SHP77 (cell line): ENCODE data around the gene EP400.
"Not testable (repeated sequence)": the region's sequence is repeated elsewhere in the genome, so short reads cannot be mapped to it uniquely, and the experiment has no call there.

ENCODE experiments used
- DNase-seq, 2 experiments: peaks; one replicate each; lab custom pipeline; 2025; lab: John Stamatoyannopoulos, UW

Gene EP400

GRCh38 chr12:131928080-131928710 lies 21.5 kb upstream of the EP400 start:
- peak in 1 of 2 experiments; percentile 26 for DNase-seq

- DNase-seq, result peak; percentile 92 to 96
Measured at GRCh38 chr12:131928711-131929580, 20.8 kb upstream of the EP400 start, which contains the start of gene PUS1. TSS of gene PUS1 (plus strand) at chr12:131929276. CDS start at chr12:131929723, 447 bp downstream.

- DNase-seq, result peak in 1 of 2 experiments; percentile 23
Measured at GRCh38 chr12:131929581-131930456, 19.9 kb upstream of the EP400 start.

GRCh38 chr12:131930510-131930909 lies 19.2 kb upstream of the EP400 start:
- DNase-seq, result no peak

GRCh38 chr12:131933387-131933786 lies 16.4 kb upstream of the EP400 start:
- no peak for DNase-seq

- DNase-seq, result no peak
Measured at GRCh38 chr12:131934535-131934934, 15.2 kb upstream of the EP400 start.

- no peak for DNase-seq
Measured at GRCh38 chr12:131938082-131938481, 11.7 kb upstream of the EP400 start.

GRCh38 chr12:131939007-131939406 lies 10.7 kb upstream of the EP400 start:
- DNase-seq, result no peak

- no peak for DNase-seq
Measured at GRCh38 chr12:131940141-131940547, 9.6 kb upstream of the EP400 start.

- no peak for DNase-seq
Measured at GRCh38 chr12:131941116-131941986, 8.4 kb upstream of the EP400 start.

GRCh38 chr12:131941987-131942341 lies 7.8 kb upstream of the EP400 start:
- DNase-seq, result no peak

GRCh38 chr12:131942671-131943070 lies 7.1 kb upstream of the EP400 start:
- no peak for DNase-seq

GRCh38 chr12:131943389-131943788 lies 6.4 kb upstream of the EP400 start:
- DNase-seq, result no peak

- DNase-seq, result no peak
Measured at GRCh38 chr12:131943876-131944275, 5.9 kb upstream of the EP400 start.

GRCh38 chr12:131944601-131945251 lies 5.0 kb upstream of the EP400 start:
- DNase-seq, result no peak

GRCh38 chr12:131946757-131947156 lies 3.0 kb upstream of the EP400 start:
- no peak for DNase-seq

GRCh38 chr12:131947482-131948027 lies 2.2 kb upstream of the EP400 start:
- DNase-seq, result no peak

- no peak for DNase-seq
Measured at GRCh38 chr12:131948166-131948712, 1.5 kb upstream of the EP400 start.

- DNase-seq, result not testable (repeated sequence)
Measured at GRCh38 chr12:131948713-131949430, 870 bp upstream of the EP400 start.
